Activated CD4-positive, alpha-beta T cell treated with anti-CD3 and anti-CD28 coated beads, Interleukin-2, Interleukin-6, amounts not matched to agents 100 ng/mL and 50 ng/mL, durations not matched to agents 16 hours and 8 hours (primary cell): ENCODE data around the gene ZNF414.
"Not testable (repeated sequence)": the region's sequence is repeated elsewhere in the genome, so short reads cannot be mapped to it uniquely, and the experiment has no call there.

Experiments
- DNase-seq: peaks from one replicate; pipeline ENCODE4 v3.0.0-alpha.2; 2020

Gene ZNF414, protein sequence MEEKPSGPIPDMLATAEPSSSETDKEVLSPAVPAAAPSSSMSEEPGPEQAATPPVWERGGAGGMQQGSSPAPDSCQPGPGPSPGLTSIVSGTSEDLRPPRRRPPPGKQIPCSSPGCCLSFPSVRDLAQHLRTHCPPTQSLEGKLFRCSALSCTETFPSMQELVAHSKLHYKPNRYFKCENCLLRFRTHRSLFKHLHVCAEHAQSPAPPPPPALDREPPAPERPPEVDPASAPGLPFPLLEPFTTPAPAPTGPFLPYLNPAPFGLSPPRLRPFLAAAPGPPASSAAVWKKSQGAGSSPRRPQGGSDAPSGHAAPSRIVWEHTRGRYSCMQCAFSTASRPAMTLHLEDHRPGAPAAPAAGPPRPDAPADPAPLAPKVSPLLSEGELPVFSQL

DNA sequence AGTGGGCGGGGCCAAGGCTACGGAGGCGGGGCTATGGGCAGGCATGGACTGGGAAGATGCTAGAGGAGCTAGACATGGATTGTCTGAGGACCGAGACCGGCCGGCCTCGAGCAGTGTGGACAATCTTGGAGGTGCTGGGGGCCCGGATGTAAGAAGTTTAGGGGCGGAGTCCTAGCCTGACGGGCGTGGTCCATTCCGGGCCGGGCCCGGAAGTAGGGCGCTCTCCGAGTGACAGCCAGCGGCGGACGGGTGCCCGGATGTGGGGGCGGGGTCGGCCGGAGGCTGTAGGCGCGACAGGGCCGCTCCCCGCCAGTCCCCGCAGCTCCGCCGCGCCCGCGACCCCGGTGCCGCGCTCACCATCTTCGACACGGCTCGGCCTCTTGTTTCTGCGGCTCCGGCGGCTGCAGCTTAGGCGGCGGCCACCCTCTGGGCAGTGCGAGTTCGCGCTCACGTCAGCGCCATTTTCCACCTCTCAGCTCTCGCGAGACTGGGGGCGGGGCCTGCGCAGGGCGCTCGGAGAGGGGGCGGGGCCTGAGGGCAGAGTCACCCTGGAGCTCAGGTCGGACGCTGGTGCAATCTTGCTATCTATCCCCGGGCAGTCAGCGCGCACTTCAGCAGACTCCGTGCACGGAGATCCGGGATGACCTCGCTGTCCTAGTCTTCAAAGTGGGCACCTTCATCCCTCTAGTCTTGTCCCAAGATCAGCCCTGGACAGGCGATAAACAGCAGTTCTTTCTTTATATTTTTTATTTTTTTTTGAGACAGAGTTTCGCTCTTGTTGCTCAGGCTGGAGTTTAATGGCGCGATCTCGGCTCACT, at the start of gene ZNF414:
TSS of gene ZNF414 (minus strand) at position 481 of the 818 bp plus-strand sequence. CDS start at position 360, 121 bp downstream.
- DNase-seq: peak; percentile 97

- DNase-seq: no peak
Measured at GRCh38 chr19:8561075-8561764, 47.3 kb upstream of the ZNF414 start.

GRCh38 chr19:8558325-8558724, 44.4 kb upstream of the ZNF414 start:
- no peak for DNase-seq

DNA sequence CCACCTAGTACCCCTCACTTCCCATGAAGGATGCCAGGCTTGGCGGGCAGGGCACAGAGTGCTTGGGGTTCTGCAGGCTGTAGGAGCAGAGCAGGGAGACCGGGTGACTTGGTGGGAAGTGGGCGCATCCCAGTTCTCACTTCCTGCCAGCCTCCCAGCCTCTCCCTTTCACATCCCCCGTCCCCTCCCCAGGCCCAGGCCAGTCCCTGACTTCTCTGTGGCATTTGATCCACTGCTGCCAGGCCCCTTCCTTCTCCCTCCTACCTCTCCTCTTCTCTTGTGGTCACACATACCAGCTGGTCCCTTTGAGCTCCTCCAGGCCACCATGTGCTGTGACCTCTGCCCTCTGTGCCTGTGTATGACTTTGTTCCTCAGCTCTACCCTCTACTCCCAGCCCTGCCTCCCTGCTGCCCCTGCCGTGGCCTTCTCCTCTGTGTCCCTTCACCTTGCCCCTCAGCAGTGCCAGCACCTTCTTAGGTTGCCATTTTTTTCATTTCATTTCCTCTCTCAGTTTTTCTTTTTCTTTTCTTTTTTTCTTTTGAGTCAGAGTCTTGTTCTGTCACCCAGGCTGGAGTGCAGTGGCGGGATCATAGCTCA, 43.8 kb upstream of the ZNF414 start:
- no peak for DNase-seq

DNA sequence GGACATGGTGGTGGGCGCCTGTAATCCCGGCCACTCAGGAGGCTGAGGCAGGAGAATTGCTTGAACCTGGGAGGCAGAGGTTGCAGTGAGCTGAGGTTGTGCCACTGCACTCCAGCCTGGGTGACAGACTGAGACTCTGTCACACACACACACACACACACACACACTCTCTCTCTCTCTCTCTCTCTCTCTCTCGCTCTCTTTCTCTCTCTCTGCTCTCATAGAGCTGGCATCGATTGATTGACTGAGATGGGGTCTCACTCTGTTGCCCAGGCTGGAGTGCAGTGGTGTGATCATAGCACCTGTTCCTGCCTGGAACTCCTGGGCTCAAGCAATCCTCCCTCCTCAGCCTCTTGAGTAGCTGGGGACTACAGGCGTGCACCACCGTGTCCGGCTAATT, 39.8 kb upstream of the ZNF414 start:
- not testable (repeated sequence) for DNase-seq

DNA sequence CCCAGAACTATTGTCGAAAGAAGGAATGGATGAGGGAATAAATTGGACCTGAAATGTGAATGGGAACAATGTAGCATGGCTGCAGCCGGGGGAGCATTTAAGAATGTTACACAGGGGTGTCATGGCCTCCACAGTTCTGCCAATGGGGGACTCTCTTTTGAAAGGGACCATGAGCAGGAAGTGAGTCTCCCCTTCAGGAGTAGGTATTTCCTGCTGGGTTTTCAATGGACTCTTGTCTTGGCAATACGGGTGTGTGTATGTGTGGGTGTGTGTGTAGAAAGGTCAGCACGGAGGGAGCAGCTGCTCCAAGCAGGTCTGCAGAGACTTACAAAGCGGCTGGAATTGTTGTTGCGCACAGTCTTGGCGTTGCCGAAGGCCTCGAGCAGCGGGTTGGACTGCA, 38.8 kb upstream of the ZNF414 start:
- peak; percentile 26 for DNase-seq

GRCh38 chr19:8550070-8550469, 36.1 kb upstream of the ZNF414 start:
- no peak for DNase-seq

DNA sequence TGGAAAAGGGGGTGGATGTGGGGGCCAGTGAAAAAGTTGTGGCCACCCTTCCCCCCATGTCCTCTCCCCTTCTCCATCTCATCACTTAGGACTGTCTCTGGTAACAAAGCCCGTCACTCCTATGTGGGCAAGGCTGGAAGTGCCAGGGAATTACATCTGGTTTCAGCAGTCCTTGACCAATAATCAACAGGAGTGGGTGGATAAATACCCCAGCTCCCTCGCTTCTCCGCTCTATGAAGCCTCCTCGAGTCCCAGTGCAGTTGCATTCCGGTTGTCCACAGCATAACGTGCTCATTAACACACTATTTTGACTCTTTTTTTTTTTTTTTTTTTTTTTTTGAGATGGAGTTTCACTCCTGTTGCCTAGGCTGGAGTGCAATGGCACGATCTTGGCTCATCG, 31.8 kb upstream of the ZNF414 start:
- no peak for DNase-seq

GRCh38 chr19:8544168-8544567, 30.2 kb upstream of the ZNF414 start:
- no peak for DNase-seq

DNA sequence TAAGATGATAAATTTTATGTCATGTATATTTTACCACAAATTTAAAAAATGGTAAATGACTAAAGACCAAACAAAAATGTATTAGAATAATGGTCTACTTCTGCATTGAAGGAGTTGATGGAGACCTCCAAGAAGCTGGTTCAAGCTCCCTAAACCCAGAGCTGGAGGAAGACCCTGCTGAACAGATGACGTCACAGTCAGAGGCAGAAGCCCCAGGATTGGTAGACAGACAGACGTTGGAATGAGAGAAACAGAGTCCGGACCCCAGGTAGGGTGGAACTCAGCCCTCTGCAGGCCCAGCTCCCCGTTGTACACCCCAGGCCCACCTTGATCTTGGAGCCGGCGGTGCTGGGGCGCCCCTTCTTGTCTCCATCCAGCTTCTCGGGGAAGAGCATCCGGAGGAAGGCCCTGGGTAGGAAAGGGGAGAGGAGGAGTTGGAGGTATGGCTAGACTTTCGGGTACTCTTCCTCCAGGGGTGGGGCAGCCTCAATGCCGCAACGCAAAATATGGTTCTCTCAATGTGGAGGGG, 25.7 kb upstream of the ZNF414 start:
- no peak for DNase-seq

DNA sequence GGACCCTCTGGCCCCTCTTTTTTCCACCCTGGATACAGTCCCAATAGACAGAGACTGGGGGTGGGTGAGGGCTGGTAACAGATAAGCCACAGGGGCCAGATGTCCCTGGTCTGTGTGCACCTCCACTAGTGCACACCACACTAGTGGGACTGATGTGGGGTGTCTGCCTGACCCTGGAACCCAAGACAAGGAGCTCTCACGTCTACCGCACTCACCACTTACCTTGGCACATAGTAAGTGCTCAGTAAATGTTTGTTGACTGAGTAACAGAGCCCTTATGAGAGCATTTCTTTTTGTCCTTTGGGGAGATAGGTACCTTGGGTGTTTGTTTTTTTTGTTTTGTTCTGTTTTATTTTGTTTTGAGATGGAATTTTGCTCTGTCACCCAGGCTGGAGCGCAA, 23.1 kb upstream of the ZNF414 start:
- no peak for DNase-seq

GRCh38 chr19:8536282-8536681, 22.3 kb upstream of the ZNF414 start:
- no peak for DNase-seq

- DNase-seq: no peak
Measured at GRCh38 chr19:8532225-8532624, 18.3 kb upstream of the ZNF414 start.

GRCh38 chr19:8531470-8531869, 17.5 kb upstream of the ZNF414 start:
- no peak for DNase-seq

- DNase-seq: no peak
Measured at GRCh38 chr19:8530061-8530679, 16.2 kb upstream of the ZNF414 start.

DNA sequence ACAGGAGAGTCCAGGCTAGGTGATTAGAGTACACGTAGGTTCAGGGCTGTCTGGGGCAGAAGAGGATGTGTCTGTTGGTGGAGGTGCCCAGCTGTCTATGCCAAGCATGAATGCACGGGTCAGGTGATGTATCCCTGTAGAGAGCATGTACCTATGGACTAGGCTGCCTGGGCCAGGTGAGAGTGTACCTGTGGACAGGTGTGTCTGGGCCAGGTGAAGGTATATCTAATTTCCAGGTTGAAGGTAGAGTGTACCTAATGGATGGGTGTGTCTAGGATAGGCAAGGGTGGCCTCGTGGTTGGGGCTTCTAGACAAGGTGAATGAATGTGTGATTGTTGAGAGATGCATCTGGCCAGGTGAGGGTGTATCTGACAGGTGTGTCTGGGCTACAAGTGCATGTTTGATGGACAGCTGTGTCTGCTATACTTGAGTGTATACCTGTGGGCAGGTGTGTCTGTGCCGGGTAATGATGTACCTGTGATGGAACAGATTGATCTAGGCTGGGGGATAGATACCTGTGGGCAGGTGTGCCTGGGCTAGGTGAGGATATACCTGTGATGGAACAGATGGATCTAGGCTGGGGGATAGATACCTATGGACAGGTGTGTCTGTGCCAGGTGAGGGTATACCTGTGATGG, 15.5 kb upstream of the ZNF414 start:
- DNase-seq: no peak

- no peak for DNase-seq
Measured at GRCh38 chr19:8528500-8528899, 14.5 kb upstream of the ZNF414 start.

DNA sequence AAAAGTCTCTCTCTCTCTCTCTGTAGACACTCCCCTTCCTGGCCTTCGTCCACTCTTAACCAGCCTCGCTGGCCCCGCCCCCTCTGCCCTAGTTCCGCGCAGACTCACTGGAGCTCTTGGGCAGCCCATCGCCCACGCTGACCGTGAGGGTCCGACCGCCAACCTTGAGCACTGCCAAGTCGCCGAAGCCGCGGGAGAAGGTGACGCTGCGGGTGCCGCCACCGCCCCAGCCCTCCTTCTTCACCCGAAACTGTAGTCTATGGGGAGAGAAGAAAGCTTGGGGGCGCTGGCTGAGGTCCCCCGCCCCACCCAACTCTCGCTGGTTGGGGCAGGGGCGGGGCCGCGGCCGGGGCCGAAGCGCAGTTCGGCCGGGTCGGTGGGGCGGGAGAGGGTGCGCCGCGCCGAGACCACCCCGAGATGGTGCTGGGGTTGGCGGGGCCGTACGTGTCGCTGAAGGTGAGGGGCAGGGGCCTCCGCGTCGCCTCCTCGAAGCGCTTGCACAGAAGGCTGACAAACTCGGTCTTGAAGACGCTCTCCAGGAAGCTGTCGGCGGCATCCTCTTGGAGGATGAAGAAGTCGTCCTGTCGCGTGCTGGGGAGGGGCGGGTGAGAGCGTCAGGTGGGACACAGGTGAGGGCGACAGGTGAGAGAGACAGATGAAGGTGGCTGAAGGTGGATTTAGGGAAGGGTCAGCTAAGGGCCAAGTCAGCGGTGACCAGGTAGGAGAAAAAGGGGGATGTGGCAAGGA, 12.6 kb upstream of the ZNF414 start:
- DNase-seq: no peak

DNA sequence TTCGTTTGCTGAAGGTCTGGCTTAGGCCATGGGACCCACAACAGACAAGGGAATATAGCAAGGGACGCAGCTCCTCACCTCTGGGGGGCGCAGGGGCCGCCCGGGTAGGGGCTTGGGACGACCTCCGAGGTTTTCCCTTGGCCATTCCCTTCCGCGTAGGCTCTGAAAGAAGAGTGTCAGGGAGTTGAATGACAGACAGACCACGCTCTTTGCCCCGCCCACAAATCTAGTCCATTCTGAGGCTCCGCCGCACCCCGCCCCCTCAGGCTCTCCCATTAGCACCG, 11.4 kb upstream of the ZNF414 start:
- no peak for DNase-seq

GRCh38 chr19:8519388-8519787, 5.4 kb upstream of the ZNF414 start:
- DNase-seq: no peak

GRCh38 chr19:8518536-8518935, 4.6 kb upstream of the ZNF414 start:
- DNase-seq: no peak
